Activated T-cell treated with anti-CD3 and anti-CD28 coated beads, Interleukin-2, amount 50 U/mL, for 4 hours (primary cell): Measurements from ENCODE around the gene CYP2B6. TPM values are rescaled to one million over a fixed set of nuclear protein-coding genes. Genes with fewer than 3 reads are reported as not detected.
"Not testable (repeated sequence)": the region's sequence is repeated elsewhere in the genome, so short reads cannot be mapped to it uniquely, and the experiment has no call there.

ENCODE experiments used
- ATAC-seq, 2 donors: fragments of 200-7000 bp; cut with Tn5 transposase; one replicate each; pipeline ENCODE4 v1.10.0; 2021
- DNase-seq: peaks from one replicate; pipeline ENCODE4 v3.0.0-alpha.2; 2020
- H3K27me3 Mint-ChIP-seq: one replicate; pipeline ENCODE4 v1.8.0; 2021; ENCODE audit warnings: low read depth, mixed read lengths
- H3K36me3 Mint-ChIP-seq: one replicate; pipeline ENCODE4 v1.8.0; 2022; ENCODE audit warnings: mixed read lengths; ENCODE audit not compliant: insufficient read depth
- H3K4me1 Mint-ChIP-seq: one replicate; pipeline ENCODE4 v1.8.0; 2021; ENCODE audit warnings: low read depth, mixed read lengths
- H3K4me3 Mint-ChIP-seq: one replicate; pipeline ENCODE4 v1.8.0; 2021; ENCODE audit warnings: mild to moderate bottlenecking, moderate library complexity, mixed read lengths
- H3K9me3 Mint-ChIP-seq: one replicate; pipeline ENCODE4 v1.8.0; 2021; ENCODE audit warnings: mixed read lengths
- total RNA-seq, 3 donors: library from RNA; stranded (reverse); gene quantifications; one replicate each; pipeline ENCODE4 v1.2.1, GENCODE V29; 2021

The CYP2B6 gene
- total RNA-seq, 3 donors from 2014 or later: 0.18 TPM; not detected in 1

GRCh38 chr19:41001243-41001971, 10.3 kb downstream of the CYP2B6 start:
- Mint-ChIP-seq H3K4me3 (no peak overlapping the region), H3K9me3 (no peaks in the 10 kb centered on the region), H3K4me1 (no peaks in the 10 kb centered on the region), H3K36me3 (no peaks in the 10 kb centered on the region), H3K27me3 (peaks cover 16% of the 10 kb centered on the region)
- no peak for ATAC-seq
- no peak for DNase-seq

GRCh38 chr19:41003656-41004055, 12.6 kb downstream of the CYP2B6 start:
- H3K4me1 Mint-ChIP-seq, H3K36me3 Mint-ChIP-seq, ATAC-seq, DNase-seq, H3K4me3 Mint-ChIP-seq, H3K9me3 Mint-ChIP-seq: not testable (repeated sequence)
- peaks cover 22% of the 10 kb centered on the region for H3K27me3 Mint-ChIP-seq

DNA sequence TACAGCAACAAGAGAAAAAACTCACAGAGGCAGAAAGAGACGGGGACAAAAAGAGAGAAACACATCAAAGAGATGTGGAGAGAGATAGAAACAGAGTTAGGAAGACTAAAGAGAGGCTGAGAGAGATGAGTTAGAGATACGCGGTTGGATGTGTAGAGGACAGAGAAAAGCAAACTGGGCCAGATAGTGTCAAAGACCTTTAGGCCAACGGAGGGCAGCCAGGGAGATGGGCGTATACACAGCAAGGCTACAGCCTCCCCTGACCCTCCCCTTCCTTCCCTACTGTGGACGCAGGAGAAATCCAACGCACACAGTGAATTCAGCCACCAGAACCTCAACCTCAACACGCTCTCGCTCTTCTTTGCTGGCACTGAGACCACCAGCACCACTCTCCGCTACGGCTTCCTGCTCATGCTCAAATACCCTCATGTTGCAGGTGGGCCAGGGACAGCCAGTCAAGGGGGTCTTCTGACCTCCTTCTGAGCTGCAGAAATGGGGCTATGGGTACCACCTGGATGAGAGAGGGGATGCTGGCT, 18.7 kb downstream of the CYP2B6 start:
- no peak for DNase-seq
- H3K4me1 Mint-ChIP-seq: peaks cover 2% of the 10 kb centered on the region
- no peak for ATAC-seq
- H3K4me3 Mint-ChIP-seq: no peak overlapping the region
- no peaks in the 10 kb centered on the region for H3K36me3 Mint-ChIP-seq
- H3K27me3 Mint-ChIP-seq: peaks cover 43% of the 10 kb centered on the region
- H3K9me3 Mint-ChIP-seq: no peaks in the 10 kb centered on the region

DNA sequence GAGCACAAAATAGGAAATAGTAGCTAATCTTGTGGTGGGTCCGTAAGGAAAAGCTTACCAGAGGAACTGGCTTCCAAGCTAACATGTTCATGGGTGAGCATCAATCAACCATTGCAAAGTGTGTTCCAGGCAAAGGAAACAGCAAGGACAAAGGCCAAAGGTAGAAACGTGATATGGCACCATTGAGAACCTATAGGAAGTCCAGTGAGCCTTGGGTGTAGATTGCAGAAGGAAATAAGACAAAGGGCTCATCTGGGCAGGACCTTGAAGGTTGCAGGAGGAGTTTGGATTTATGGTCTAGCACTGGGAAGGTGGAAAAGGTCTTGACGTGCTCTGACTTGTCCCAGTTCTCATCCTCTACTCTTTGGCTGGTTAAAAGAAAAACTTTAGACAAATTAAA, 22.3 kb downstream of the CYP2B6 start:
- ATAC-seq (no peak), DNase-seq (no peak)
- H3K4me3 Mint-ChIP-seq: no peak overlapping the region
- H3K9me3 Mint-ChIP-seq: no peaks in the 10 kb centered on the region
- H3K4me1 Mint-ChIP-seq: peaks cover 3% of the 10 kb centered on the region
- H3K27me3 Mint-ChIP-seq: peaks cover 37% of the 10 kb centered on the region
- no peaks in the 10 kb centered on the region for H3K36me3 Mint-ChIP-seq

GRCh38 chr19:41014643-41015042, 23.6 kb downstream of the CYP2B6 start:
- H3K9me3 Mint-ChIP-seq: no peaks in the 10 kb centered on the region
- H3K4me1 Mint-ChIP-seq: peaks cover 2% of the 10 kb centered on the region
- ATAC-seq (no peak), DNase-seq (no peak)
- peaks cover 33% of the 10 kb centered on the region for H3K27me3 Mint-ChIP-seq
- no peaks in the 10 kb centered on the region for H3K36me3 Mint-ChIP-seq
- no peak overlapping the region for H3K4me3 Mint-ChIP-seq

- peaks cover 20% of the 10 kb centered on the region for H3K27me3 Mint-ChIP-seq
- no peak overlapping the region for H3K4me3 Mint-ChIP-seq
- H3K36me3 Mint-ChIP-seq: no peaks in the 10 kb centered on the region
- no peaks in the 10 kb centered on the region for H3K9me3 Mint-ChIP-seq
- DNase-seq: no peak
- no peak for ATAC-seq
- peaks cover 2% of the 10 kb centered on the region for H3K4me1 Mint-ChIP-seq
These were observed 25.5 kb downstream of the CYP2B6 start for GRCh38 chr19:41016488-41017071.

GRCh38 chr19:41018736-41019290, 27.7 kb downstream of the CYP2B6 start:
- no peaks in the 10 kb centered on the region for H3K36me3 Mint-ChIP-seq

GRCh38 chr19:41019346-41019745, 28.3 kb downstream of the CYP2B6 start:
- no peaks in the 10 kb centered on the region for H3K36me3 Mint-ChIP-seq
- H3K9me3 Mint-ChIP-seq: no peaks in the 10 kb centered on the region
- DNase-seq (no peak), ATAC-seq (no peak)
- H3K4me3 Mint-ChIP-seq: no peak overlapping the region
- H3K4me1 Mint-ChIP-seq: peaks cover 2% of the 10 kb centered on the region
- H3K27me3 Mint-ChIP-seq: peaks cover 10% of the 10 kb centered on the region

More at GRCh38 chr19:41018736-41019290, 27.7 kb downstream of the CYP2B6 start:
- Mint-ChIP-seq H3K4me1 (peaks cover 2% of the 10 kb centered on the region), H3K27me3 (peaks cover 6% of the 10 kb centered on the region), H3K9me3 (no peaks in the 10 kb centered on the region), H3K4me3 (no peak overlapping the region)
- ATAC-seq: no peak
- DNase-seq: no peak

GRCh38 chr19:41023193-41023592, 32.1 kb downstream of the CYP2B6 start:
- peaks cover 35% of the 10 kb centered on the region for H3K27me3 Mint-ChIP-seq
- ATAC-seq: no peak

DNA sequence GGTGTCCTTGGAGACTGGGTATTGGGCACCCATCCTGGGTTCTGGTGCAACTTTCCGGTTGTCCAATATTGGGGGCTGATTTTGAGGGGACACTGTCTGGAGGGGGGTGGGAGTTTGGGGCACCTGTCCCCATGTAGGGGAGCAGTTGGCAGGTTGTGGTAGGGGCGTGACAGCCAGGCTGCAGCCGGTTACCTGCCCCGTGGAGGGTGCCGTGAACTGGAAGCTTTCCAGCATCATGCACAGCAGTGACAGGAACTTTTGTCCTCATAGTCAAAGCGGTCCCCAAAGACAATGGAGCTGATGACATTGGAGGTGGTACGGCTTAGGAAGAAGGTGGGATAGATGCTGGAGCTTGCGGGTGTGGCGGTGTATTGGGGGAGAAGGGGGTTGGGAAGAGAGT, 34.3 kb downstream of the CYP2B6 start:
- peaks cover 35% of the 10 kb centered on the region for H3K27me3 Mint-ChIP-seq
- no peaks in the 10 kb centered on the region for H3K4me1 Mint-ChIP-seq
- ATAC-seq (no peak), DNase-seq (no peak)
- no peaks in the 10 kb centered on the region for H3K36me3 Mint-ChIP-seq
- no peak overlapping the region for H3K4me3 Mint-ChIP-seq
- no peaks in the 10 kb centered on the region for H3K9me3 Mint-ChIP-seq

More at GRCh38 chr19:41023193-41023592, 32.1 kb downstream of the CYP2B6 start:
- H3K4me1 Mint-ChIP-seq: no peaks in the 10 kb centered on the region
- no peak for DNase-seq
- no peak overlapping the region for H3K4me3 Mint-ChIP-seq
- H3K9me3 Mint-ChIP-seq: no peaks in the 10 kb centered on the region
- no peaks in the 10 kb centered on the region for H3K36me3 Mint-ChIP-seq

GRCh38 chr19:41025871-41026270, 34.8 kb downstream of the CYP2B6 start:
- Mint-ChIP-seq H3K36me3 (no peaks in the 10 kb centered on the region), H3K4me1 (no peaks in the 10 kb centered on the region), H3K4me3 (no peak overlapping the region), H3K27me3 (peaks cover 35% of the 10 kb centered on the region), H3K9me3 (no peaks in the 10 kb centered on the region)
- DNase-seq: no peak
- ATAC-seq: no peak

DNA sequence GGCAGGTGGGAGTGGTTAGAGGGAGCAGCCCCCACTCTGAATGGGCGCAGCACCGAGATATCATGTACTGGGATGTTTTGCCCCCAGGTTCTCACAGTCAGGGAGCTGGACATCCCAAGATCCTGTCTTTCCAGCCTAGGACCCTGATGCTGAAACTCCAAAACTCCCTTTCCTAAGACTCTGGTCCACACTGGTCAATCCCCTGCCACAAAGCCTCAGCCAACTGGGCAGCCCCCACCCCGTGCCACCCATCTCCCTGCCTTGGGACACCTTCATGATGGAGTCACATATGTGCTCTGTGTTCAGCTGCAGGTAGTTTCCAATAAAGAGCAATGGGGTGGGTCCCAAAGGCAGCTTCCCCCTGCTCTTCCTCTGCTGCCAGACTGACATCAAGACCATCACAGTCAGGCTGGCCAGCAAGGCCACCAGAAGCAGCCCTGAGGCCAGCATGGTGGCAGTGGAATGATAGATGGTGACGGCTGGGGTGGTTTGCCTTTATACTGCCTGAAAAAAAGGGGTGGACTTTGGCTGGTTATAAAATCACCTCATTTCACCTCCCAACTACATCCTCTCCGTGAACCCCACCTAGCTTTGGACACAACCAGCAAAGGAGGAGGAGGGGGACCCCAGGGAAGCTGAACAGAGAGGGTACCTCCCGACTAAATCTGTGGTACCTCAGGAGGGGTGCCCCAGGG, 36.3 kb downstream of the CYP2B6 start:
- ATAC-seq (no peak), DNase-seq (no peak)
- H3K9me3 Mint-ChIP-seq: peaks cover 6% of the 10 kb centered on the region
- H3K4me1 Mint-ChIP-seq: peaks cover 2% of the 10 kb centered on the region
- peaks cover 33% of the 10 kb centered on the region for H3K27me3 Mint-ChIP-seq
- H3K4me3 Mint-ChIP-seq: no peak overlapping the region
- H3K36me3 Mint-ChIP-seq: no peaks in the 10 kb centered on the region

- H3K27me3 Mint-ChIP-seq: peaks cover 26% of the 10 kb centered on the region
- no peak overlapping the region for H3K4me3 Mint-ChIP-seq
These were observed 38.7 kb downstream of the CYP2B6 start for GRCh38 chr19:41029524-41030432.

More at GRCh38 chr19:41029524-41030432, 38.7 kb downstream of the CYP2B6 start:
- DNase-seq: no peak
- no peaks in the 10 kb centered on the region for H3K36me3 Mint-ChIP-seq
- H3K9me3 Mint-ChIP-seq: peaks cover 12% of the 10 kb centered on the region
- no peak for ATAC-seq
- peaks cover 6% of the 10 kb centered on the region for H3K4me1 Mint-ChIP-seq
